Activated effector memory CD4-positive, alpha-beta T cell treated with anti-CD3 and anti-CD28 coated beads, Interleukin-2, amount 50 U/mL, for 16 hours (primary cell): Measurements from ENCODE around the gene HBEGF.

Source experiments
- DNase-seq: peaks from one replicate; pipeline ENCODE4 v3.0.0-alpha.2; 2020

Gene HBEGF

GRCh38 chr5:140346348-140347221 lies at the start of gene HBEGF:
Gene HBEGF (minus strand): TSS chr5:140346603. CDS start chr5:140346328, 275 bp downstream.
- DNase-seq, result peak; percentile 84

GRCh38 chr5:140393738-140394137 lies 47.3 kb upstream of the HBEGF start:
- DNase-seq, result no peak

- DNase-seq, result no peak
Observed at GRCh38 chr5:140391732-140392131, 45.3 kb upstream of the HBEGF start.

GRCh38 chr5:140391312-140391711 lies 44.9 kb upstream of the HBEGF start:
- DNase-seq, result no peak

GRCh38 chr5:140388052-140388451 lies 41.6 kb upstream of the HBEGF start:
- no peak for DNase-seq

GRCh38 chr5:140383300-140383699 lies 36.9 kb upstream of the HBEGF start:
- no peak for DNase-seq

GRCh38 chr5:140382866-140383265 lies 36.5 kb upstream of the HBEGF start:
- DNase-seq, result no peak

GRCh38 chr5:140381972-140382371 lies 35.6 kb upstream of the HBEGF start:
- DNase-seq, result no peak

GRCh38 chr5:140381351-140381750 lies 34.9 kb upstream of the HBEGF start:
- DNase-seq, result no peak

GRCh38 chr5:140372971-140373487 lies 26.6 kb upstream of the HBEGF start:
- peak; percentile 73 for DNase-seq

- DNase-seq, result no peak
Observed at GRCh38 chr5:140371356-140372151, 25.2 kb upstream of the HBEGF start.

- no peak for DNase-seq
Observed at GRCh38 chr5:140367256-140368013, 21.0 kb upstream of the HBEGF start.

GRCh38 chr5:140366589-140367255 lies 20.3 kb upstream of the HBEGF start:
- DNase-seq, result no peak

- DNase-seq, result no peak
Observed at GRCh38 chr5:140365941-140366340, 19.5 kb upstream of the HBEGF start.

GRCh38 chr5:140365282-140365681 lies 18.9 kb upstream of the HBEGF start:
- DNase-seq, result no peak

- no peak for DNase-seq
Observed at GRCh38 chr5:140364472-140364765, 18.0 kb upstream of the HBEGF start.

- no peak for DNase-seq
Observed at GRCh38 chr5:140363631-140364471, 17.4 kb upstream of the HBEGF start.

GRCh38 chr5:140362875-140363630 lies 16.6 kb upstream of the HBEGF start:
- DNase-seq, result peak; percentile 94

GRCh38 chr5:140362311-140362710 lies 15.9 kb upstream of the HBEGF start:
- no peak for DNase-seq

GRCh38 chr5:140361901-140362300 lies 15.5 kb upstream of the HBEGF start:
- DNase-seq, result no peak
